ENCODE measurements around the gene ZNF777.
"Not testable (repeated sequence)": the region's sequence is repeated elsewhere in the genome, so short reads cannot be mapped to it uniquely, and the experiment has no call there.

Gene ZNF777

GRCh38 chr7:149448961-149449360 lies 11.9 kb downstream of the ZNF777 start:
- DNase-seq: no peak

GRCh38 chr7:149446026-149446425 lies 14.8 kb downstream of the ZNF777 start:
- not testable (repeated sequence) for DNase-seq

GRCh38 chr7:149444287-149444686 lies 16.6 kb downstream of the ZNF777 start:
- DNase-seq: no peak

- DNase-seq: no peak
These were observed 17.3 kb downstream of the ZNF777 start for GRCh38 chr7:149443523-149443922.

- no peak for DNase-seq
These were observed 17.9 kb downstream of the ZNF777 start for GRCh38 chr7:149442924-149443323.

GRCh38 chr7:149440222-149440621 lies 20.6 kb downstream of the ZNF777 start:
- DNase-seq: no peak

GRCh38 chr7:149436358-149436757 lies 24.5 kb downstream of the ZNF777 start:
- no peak for DNase-seq

GRCh38 chr7:149433124-149433523 lies 27.7 kb downstream of the ZNF777 start:
- no peak for DNase-seq

- DNase-seq: no peak
These were observed 28.7 kb downstream of the ZNF777 start for GRCh38 chr7:149432121-149432691.

- no peak for DNase-seq
These were observed 29.3 kb downstream of the ZNF777 start for GRCh38 chr7:149431486-149432120.

- DNase-seq: no peak
These were observed 30.7 kb downstream of the ZNF777 start for GRCh38 chr7:149430192-149430591.

GRCh38 chr7:149427893-149428292 lies 33.0 kb downstream of the ZNF777 start:
- no peak for DNase-seq

GRCh38 chr7:149427096-149427680 lies 33.7 kb downstream of the ZNF777 start:
- no peak for DNase-seq

GRCh38 chr7:149423449-149424110 lies 37.3 kb downstream of the ZNF777 start:
- no peak for DNase-seq

- DNase-seq: no peak
These were observed 38.0 kb downstream of the ZNF777 start for GRCh38 chr7:149422914-149423301.

GRCh38 chr7:149422162-149422913 lies 38.5 kb downstream of the ZNF777 start:
- DNase-seq: peak; percentile 8

- DNase-seq: no peak
These were observed 40.9 kb downstream of the ZNF777 start for GRCh38 chr7:149420006-149420405.

- DNase-seq: no peak
These were observed 45.3 kb downstream of the ZNF777 start for GRCh38 chr7:149415391-149416071.

- DNase-seq: no peak
These were observed 46.0 kb downstream of the ZNF777 start for GRCh38 chr7:149414745-149415390.

- DNase-seq: no peak
These were observed 46.7 kb downstream of the ZNF777 start for GRCh38 chr7:149414171-149414570.

GRCh38 chr7:149413083-149413482 lies 47.8 kb downstream of the ZNF777 start:
- DNase-seq: not testable (repeated sequence)

GRCh38 chr7:149409895-149410294 lies 51.0 kb downstream of the ZNF777 start:
- DNase-seq: no peak

All from NCI-H1694 (cell line).